Smooth muscle cell of the brain vasculature (primary cell): ENCODE results near the gene MPG.
"Not testable (repeated sequence)": the region's sequence is repeated elsewhere in the genome, so short reads cannot be mapped to it uniquely, and the experiment has no call there.

Experiments used
- DNase-seq: peaks from one replicate; pipeline ENCODE4 v3.0.0-alpha.2; 2012; ENCODE audit warnings: low read depth, low spot score

The MPG gene

GRCh38 chr16:77807-78443, at the start of gene MPG:
TSS of gene MPG (plus strand) at chr16:78225. CDS start at chr16:78310, 85 bp downstream.
- DNase-seq: no peak

- DNase-seq: not testable (repeated sequence)
Observed at GRCh38 chr16:30627-31026, 47.4 kb upstream of the MPG start.

- not testable (repeated sequence) for DNase-seq
Observed at GRCh38 chr16:33154-33876, 44.7 kb upstream of the MPG start.

- no peak for DNase-seq
Observed at GRCh38 chr16:33877-34647, 44.0 kb upstream of the MPG start.

GRCh38 chr16:34648-34987, 43.4 kb upstream of the MPG start:
- no peak for DNase-seq

- DNase-seq: no peak
Observed at GRCh38 chr16:35011-35677, 42.9 kb upstream of the MPG start.

GRCh38 chr16:35678-36305, 42.2 kb upstream of the MPG start:
- no peak for DNase-seq

GRCh38 chr16:36336-36984, 41.6 kb upstream of the MPG start:
- DNase-seq: no peak

GRCh38 chr16:37511-37910, 40.5 kb upstream of the MPG start:
- no peak for DNase-seq

- not testable (repeated sequence) for DNase-seq
Observed at GRCh38 chr16:38206-38605, 39.8 kb upstream of the MPG start.

- DNase-seq: no peak
Observed at GRCh38 chr16:38941-39892, 38.8 kb upstream of the MPG start.

- no peak for DNase-seq
Observed at GRCh38 chr16:41439-42068, 36.5 kb upstream of the MPG start.

GRCh38 chr16:42069-42457, 36.0 kb upstream of the MPG start:
- no peak for DNase-seq

GRCh38 chr16:42691-43090, 35.3 kb upstream of the MPG start:
- no peak for DNase-seq

- DNase-seq: no peak
Observed at GRCh38 chr16:43294-43693, 34.7 kb upstream of the MPG start.

- no peak for DNase-seq
Observed at GRCh38 chr16:44655-45054, 33.4 kb upstream of the MPG start.

- no peak for DNase-seq
Observed at GRCh38 chr16:45454-45853, 32.6 kb upstream of the MPG start.

GRCh38 chr16:46510-46909, 31.5 kb upstream of the MPG start:
- not testable (repeated sequence) for DNase-seq

- no peak for DNase-seq
Observed at GRCh38 chr16:47234-47633, 30.8 kb upstream of the MPG start.
